Activated T-helper 1 cell treated with Interleukin-2 at 50 U/mL for 16 hours (primary cell): ENCODE data around the gene TUBB4A.
A peak's percentile ranks its signal among the peaks of the same experiment; 100 is the strongest.
"Not testable (repeated sequence)": the region's sequence is repeated elsewhere in the genome, so short reads cannot be mapped to it uniquely, and the experiment has no call there.

Experiments used
- DNase-seq: peaks from one replicate; pipeline ENCODE4 v3.0.0-alpha.2; 2020; ENCODE audit warnings: low read depth

TUBB4A gene

GRCh38 chr19:6501740-6502648 lies at the start of gene TUBB4A:
Gene TUBB4A (minus strand): TSS chr19:6502309. CDS start chr19:6502212, 97 bp downstream.
- DNase-seq: no peak

- no peak for DNase-seq
These were observed 49.0 kb upstream of the TUBB4A start for GRCh38 chr19:6551091-6551490.

- DNase-seq: not testable (repeated sequence)
These were observed 48.6 kb upstream of the TUBB4A start for GRCh38 chr19:6550679-6551078.

DNA sequence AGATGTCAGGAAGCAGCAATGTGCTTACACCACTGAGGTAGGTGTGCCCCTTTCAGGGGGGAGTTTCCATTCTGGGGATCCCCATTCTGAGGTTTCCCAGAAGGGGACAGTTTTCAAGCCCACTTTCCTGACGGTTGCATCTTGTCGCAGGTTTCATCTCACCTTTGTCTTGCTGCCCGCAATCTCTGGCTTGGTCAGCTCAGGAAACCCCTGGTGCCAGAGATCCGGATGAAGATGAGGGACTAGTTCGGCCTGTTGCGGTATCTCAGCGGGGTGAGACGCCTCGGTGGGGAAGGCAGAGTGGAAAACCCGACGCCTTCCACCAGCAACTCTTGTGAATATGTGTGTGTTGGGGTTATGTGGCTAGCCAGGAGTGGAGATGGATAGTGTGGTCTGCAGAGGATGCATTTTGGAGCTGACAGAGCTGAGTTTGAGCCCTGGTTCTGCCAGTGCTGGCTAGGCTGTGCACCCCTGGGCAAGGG lies 41.8 kb upstream of the TUBB4A start:
- DNase-seq: no peak

DNA sequence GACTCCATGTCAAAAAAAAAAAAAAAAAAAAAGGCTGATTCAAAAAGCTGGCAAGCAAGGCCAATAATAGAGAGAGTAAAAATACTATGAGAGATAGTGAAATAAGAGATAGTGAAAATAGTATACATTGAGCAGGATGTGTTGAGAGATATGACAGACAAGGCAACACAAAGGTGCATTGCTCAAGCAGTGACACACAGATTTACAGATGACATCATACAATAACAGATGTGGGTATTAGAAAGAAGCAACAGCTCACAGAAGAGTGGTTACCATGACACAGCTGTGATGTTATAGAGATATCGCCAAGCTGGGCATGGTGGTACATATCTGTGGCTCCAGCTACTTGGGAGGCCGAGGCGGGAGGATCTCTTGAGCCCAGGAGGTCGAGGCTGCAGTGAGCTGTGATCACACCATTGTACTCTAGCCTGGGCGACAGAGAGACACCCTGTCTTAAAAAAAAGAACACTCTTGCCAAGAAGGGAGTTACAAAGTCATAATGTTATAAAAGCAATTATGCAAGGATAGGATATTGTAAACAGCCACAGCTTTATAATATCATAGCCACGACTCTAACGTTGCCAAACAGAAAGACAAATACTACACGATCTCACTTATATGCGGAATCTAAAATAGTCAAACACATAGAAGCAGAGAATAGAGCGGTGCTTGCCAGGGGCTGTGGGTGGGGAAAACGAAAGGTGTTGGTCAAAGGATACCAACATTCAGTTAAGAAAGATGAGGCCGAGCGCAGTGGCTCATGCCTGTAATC lies 39.0 kb upstream of the TUBB4A start:
- no peak for DNase-seq

GRCh38 chr19:6539514-6539913 lies 37.4 kb upstream of the TUBB4A start:
- DNase-seq: no peak

GRCh38 chr19:6535558-6536137 lies 33.5 kb upstream of the TUBB4A start:
- no peak for DNase-seq

GRCh38 chr19:6534451-6535093 lies 32.5 kb upstream of the TUBB4A start:
- no peak for DNase-seq

DNA sequence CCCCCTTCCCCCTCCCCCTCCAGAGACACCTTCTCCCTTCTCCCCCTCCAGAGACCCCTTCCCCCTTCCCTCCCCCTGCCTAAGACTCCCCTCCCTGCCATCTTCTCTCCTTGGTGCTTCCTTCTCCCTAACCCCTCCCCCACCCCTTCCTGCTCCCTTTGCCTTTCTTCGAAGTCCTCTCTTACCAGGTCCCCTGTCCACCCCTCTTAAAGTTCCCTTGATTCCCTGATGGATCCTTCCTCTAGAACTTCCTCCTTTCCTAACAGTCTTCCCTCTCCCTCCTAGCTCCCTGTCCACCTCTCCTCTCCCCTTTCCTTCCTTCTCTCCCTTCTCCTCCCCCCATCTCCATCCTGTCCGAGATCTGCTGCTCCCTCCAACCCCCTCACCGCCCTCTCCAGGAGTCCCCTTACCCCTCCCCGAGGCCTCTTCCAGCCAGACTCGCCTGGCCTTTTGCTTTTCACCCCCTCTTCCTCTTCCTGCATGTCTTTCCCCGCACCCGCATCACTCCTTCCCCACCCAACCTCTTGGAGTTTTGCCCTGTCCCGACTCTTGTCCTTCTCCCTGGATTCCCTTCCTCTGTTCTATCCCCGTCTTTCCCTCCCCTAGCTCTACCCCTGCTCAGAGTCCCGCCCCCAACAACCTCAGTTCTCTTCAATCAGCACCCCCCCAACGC lies 31.8 kb upstream of the TUBB4A start:
- no peak for DNase-seq

- no peak for DNase-seq
These were observed 30.9 kb upstream of the TUBB4A start for GRCh38 chr19:6533000-6533328.

DNA sequence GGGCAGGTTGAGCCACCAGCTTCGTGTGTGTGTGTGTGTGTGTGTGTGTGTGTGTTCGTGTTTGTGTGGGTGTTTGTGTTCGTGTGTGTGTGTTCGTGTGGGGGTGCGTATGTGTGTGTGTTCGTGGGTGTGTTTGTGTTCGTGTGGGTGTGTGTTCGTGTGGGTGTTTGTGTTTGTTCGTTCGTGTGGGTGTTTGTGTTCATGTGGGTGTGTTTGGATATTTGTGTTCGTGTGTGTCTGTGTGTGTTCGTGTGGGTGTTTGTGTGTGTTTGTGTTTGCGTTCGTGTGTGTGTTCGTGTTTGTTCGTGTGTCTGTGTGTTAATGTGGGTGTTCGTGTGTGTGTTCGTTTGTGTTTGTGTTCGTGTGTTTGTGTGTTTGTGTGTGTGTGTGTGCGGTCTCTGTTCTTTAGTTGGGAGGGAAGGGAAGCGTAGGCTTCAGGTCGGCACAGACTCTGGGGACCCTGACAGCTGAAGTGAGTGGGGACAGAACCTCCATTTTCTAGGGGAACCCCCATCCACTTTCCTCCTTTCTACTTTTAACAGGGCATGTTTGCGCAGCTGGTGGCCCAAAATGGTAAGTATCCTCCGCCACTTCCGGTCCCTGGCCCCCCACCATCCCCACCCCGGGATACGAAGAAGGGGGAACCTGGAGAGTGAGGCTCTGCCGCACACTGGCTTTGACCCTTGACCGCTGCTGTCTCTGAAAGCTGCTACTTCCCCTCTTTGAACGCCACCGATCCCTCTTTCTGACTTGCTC lies 30.3 kb upstream of the TUBB4A start:
- DNase-seq: no peak

- DNase-seq: no peak
These were observed 29.8 kb upstream of the TUBB4A start for GRCh38 chr19:6531956-6532243.

DNA sequence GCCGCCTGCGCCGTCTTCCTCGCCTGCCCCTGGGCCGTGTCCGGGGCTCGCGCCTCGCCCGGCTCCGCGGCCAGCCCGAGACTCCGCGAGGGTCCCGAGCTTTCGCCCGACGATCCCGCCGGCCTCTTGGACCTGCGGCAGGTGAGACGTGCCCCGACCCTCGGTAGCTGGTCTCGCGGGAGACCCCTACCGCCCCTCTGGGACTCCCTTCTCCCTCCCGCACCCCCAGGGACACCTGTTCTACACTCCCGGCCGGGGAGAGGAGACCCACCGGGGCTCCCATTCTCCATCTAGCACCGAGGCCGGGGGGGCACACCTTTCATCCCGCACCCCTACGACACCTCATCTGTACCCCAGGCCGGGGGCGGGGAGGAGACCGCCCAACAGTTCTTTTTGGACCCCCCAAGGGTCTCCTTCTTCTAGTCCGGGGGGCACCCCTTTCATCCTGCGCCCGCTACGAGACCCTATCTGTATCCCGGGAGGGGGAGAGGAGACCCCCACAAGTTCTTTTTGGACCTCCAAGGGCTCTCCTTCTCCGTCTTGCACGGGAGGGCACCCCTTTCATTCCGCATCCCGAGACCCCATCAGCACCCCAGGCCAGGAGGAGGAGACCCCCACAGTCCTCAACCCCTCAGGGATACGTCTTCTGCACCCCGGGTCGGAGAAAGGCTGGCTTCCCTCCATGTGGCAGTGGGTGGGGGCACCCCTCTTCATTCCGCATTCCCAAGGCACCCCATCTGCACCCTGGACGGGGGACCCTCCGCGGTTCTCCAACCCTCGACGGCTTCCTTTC lies 29.2 kb upstream of the TUBB4A start:
- no peak for DNase-seq

GRCh38 chr19:6530386-6531162 lies 28.5 kb upstream of the TUBB4A start, which contains the start of gene TNFSF9:
Gene TNFSF9 (plus strand): TSS chr19:6531026. CDS start chr19:6531037, 11 bp downstream.
- peak; percentile 68 for DNase-seq

GRCh38 chr19:6529937-6530385 lies 27.9 kb upstream of the TUBB4A start:
- no peak for DNase-seq

- no peak for DNase-seq
These were observed 27.2 kb upstream of the TUBB4A start for GRCh38 chr19:6529351-6529750.

DNA sequence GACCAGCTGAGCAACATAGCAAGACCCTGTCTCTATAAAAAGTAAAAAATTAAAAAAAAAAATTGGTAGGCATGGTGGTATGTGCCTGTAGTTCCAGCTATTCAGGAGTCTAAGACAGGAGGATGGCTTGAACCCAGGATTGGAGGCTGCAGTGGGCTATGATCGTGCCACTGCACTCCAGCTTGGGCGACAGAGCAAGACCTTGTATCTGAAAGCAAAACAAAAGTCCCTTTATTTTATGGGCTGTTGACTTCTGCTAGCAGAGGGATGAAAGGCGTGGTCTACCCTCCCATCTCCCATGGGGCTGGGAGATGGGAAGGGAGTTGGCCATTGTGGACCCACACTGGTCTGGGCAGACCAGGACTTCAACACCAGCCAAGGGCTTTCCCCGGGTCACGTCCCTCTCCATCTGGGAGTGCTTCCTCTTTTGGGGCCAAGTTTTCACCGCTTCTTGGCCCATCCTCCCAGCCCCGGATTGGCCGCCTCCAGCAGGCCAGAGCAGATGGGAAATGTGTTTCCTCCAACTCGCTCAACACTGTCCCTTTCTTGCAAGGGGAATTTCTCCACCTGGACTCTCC lies 26.5 kb upstream of the TUBB4A start:
- DNase-seq: no peak

- DNase-seq: no peak
These were observed 25.9 kb upstream of the TUBB4A start for GRCh38 chr19:6527893-6528543.
